A673 (cell line): Measurements from ENCODE around the gene SMYD3. TPM values are rescaled to one million over a fixed set of nuclear protein-coding genes. Genes with fewer than 3 reads are reported as not detected.

Source experiments
- BruUV-seq: library from RNA; stranded (reverse); fragments of 400-500 nt; replicated peaks from 2 replicates; lab custom pipeline; 2021; lab: Mats Ljungman, UMichigan
- CTCF ChIA-PET: fragments of 300-600 bp; sonication (Branson Sonifier 250); formaldehyde crosslinking; loops from one replicate; lab custom pipeline; 2022; ENCODE audit warnings: antibody characterized with exemption; lab: Charles Lee
- POLR2A ChIA-PET: fragments of 300-600 bp; sonication (Branson Sonifier 250); formaldehyde crosslinking; loops from one replicate; lab custom pipeline; 2022; ENCODE audit warnings: antibody characterized with exemption; ENCODE audit not compliant: low non-redundant PET; lab: Charles Lee
- DNase-seq: peaks from one replicate; pipeline ENCODE4 v3.0.0-alpha.2; 2015; ENCODE audit warnings: low spot score
- H3K27ac ChIP-seq: fragments of 200-600 bp; sonication (generic); 2 replicates; pipeline ENCODE4 v1.5.1; 2016; ENCODE audit warnings: mixed run types, low read depth, mild to moderate bottlenecking, mixed read lengths, antibody characterized with exemption, low read length; ENCODE audit not compliant: poor library complexity, severe bottlenecking
- H3K27me3 ChIP-seq: fragments of 200-600 bp; sonication (generic); replicated peaks from 2 replicates; pipeline ENCODE4 v1.6.1; 2017; ENCODE audit warnings: mixed run types, low read depth, mild to moderate bottlenecking, mixed read lengths, antibody characterized with exemption, low read length; ENCODE audit not compliant: insufficient read depth, poor library complexity
- H3K36me3 ChIP-seq: fragments of 200-600 bp; sonication (generic); 2 replicates; pipeline ENCODE4 v1.6.1; 2016; ENCODE audit warnings: mixed run types, mild to moderate bottlenecking, mixed read lengths, antibody characterized with exemption, low read length; ENCODE audit not compliant: insufficient read depth, poor library complexity, severe bottlenecking
- H3K4me1 ChIP-seq: fragments of 200-600 bp; sonication (generic); 2 replicates; pipeline ENCODE4 v1.6.1; 2017; ENCODE audit warnings: mixed run types, mild to moderate bottlenecking, mixed read lengths, antibody characterized with exemption, low read length; ENCODE audit not compliant: insufficient read depth, poor library complexity, severe bottlenecking
- H3K4me3 ChIP-seq: fragments of 200-600 bp; sonication (generic); 2 replicates; pipeline ENCODE4 v1.5.1; 2016; ENCODE audit warnings: low read depth, mixed run types, mild to moderate bottlenecking, mixed read lengths, low read length; ENCODE audit not compliant: poor library complexity, severe bottlenecking
- H3K9me3 ChIP-seq: fragments of 200-600 bp; sonication (generic); 2 replicates; pipeline ENCODE4 v1.6.1; 2016; ENCODE audit warnings: mixed run types, low read depth, mild to moderate bottlenecking, mixed read lengths, antibody characterized with exemption, low read length; ENCODE audit not compliant: poor library complexity, severe bottlenecking
- EZH2 ChIP-seq: fragments of 200-600 bp; sonication (generic); IDR thresholded peaks from 2 replicates; pipeline ENCODE4 v1.6.1; 2017; ENCODE audit warnings: borderline replicate concordance, low read depth, mild to moderate bottlenecking, mixed read lengths, antibody characterized with exemption, low read length; ENCODE audit not compliant: poor library complexity, severe bottlenecking
- intact Hi-C: fragments of 100-400 bp; cut with micrococcal nuclease; formaldehyde crosslinking; loops from one replicate; pipeline ENCODE4 v1.10.0; 2022; ENCODE audit not compliant: unreplicated experiment
- total RNA-seq: library from RNA; stranded (reverse); gene quantifications from 2 replicates; pipeline ENCODE4 v1.2.3, GENCODE V29; 2021
- TF ChIP-seq, protein P1 (sequence below): fragments of 300-800, 200-600 bp; sonication (generic); conservative IDR thresholded peaks from 2 replicates; pipeline ENCODE4 v1.5.1; 2017; ENCODE audit warnings: low read depth, mild to moderate bottlenecking, antibody characterized with exemption, low read length, moderate library complexity, mixed read lengths

SMYD3 gene
- total RNA-seq, 1 experiment from 2014 or later = 29.0 TPM

- POLR2A ChIA-PET = no interaction called here
- intact Hi-C loops = no loop called here
- H3K4me1 ChIP-seq = peaks cover 10% of the 10 kb centered on the region
- no TSS peak for BruUV-seq
- H3K27ac ChIP-seq = no peak overlapping the region
- CTCF ChIA-PET = no interaction called here
- H3K27me3 ChIP-seq = no peaks in the 10 kb centered on the region
- no peaks in the 10 kb centered on the region for H3K9me3 ChIP-seq
- no peaks in the 10 kb centered on the region for H3K36me3 ChIP-seq
- no peak overlapping the region for H3K4me3 ChIP-seq
- no peak for DNase-seq
- TF ChIP-seq, protein P1, sequence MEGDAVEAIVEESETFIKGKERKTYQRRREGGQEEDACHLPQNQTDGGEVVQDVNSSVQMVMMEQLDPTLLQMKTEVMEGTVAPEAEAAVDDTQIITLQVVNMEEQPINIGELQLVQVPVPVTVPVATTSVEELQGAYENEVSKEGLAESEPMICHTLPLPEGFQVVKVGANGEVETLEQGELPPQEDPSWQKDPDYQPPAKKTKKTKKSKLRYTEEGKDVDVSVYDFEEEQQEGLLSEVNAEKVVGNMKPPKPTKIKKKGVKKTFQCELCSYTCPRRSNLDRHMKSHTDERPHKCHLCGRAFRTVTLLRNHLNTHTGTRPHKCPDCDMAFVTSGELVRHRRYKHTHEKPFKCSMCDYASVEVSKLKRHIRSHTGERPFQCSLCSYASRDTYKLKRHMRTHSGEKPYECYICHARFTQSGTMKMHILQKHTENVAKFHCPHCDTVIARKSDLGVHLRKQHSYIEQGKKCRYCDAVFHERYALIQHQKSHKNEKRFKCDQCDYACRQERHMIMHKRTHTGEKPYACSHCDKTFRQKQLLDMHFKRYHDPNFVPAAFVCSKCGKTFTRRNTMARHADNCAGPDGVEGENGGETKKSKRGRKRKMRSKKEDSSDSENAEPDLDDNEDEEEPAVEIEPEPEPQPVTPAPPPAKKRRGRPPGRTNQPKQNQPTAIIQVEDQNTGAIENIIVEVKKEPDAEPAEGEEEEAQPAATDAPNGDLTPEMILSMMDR = no peak
- TF ChIP-seq EZH2 = no peak
These were observed 189.1 kb downstream of the SMYD3 start for GRCh38 chr1:246318036-246318359.

GRCh38 chr1:246317332-246318035, 189.6 kb downstream of the SMYD3 start:
- H3K4me3 ChIP-seq = no peak overlapping the region
- BruUV-seq = no TSS peak
- no peak for DNase-seq
- TF ChIP-seq EZH2 = no peak
- TF ChIP-seq, protein P1 = no peak
- ChIA-PET POLR2A (interaction anchor here (0.5 kb wide), 1 partner anchor 9 kb away, joined by 3 read pairs; no protein-coding TSS in a partner anchor), CTCF (no interaction called here)
- no peaks in the 10 kb centered on the region for H3K27me3 ChIP-seq
- intact Hi-C loops = no loop called here
- peaks cover 10% of the 10 kb centered on the region for H3K4me1 ChIP-seq
- H3K36me3 ChIP-seq = no peaks in the 10 kb centered on the region
- H3K9me3 ChIP-seq = no peaks in the 10 kb centered on the region
- H3K27ac ChIP-seq = no peak overlapping the region

DNA sequence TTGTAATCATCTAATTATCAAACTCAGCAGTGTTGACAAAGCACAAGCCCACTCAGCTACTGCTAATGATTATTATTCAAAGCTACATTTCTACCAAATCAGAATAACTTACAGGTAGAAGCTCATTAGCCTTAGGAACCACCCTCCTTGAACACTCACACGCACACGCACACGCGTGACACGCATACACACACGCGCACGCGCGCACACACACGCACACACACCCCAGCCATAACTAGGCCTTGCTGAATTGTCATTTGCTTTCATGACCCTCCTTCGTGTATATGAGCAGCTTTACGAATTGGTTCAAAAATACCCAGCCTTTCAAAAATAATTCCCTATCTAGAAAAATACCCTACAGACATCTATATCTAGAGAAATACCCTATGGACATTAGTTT, 195.6 kb downstream of the SMYD3 start:
- no peak overlapping the region for H3K27ac ChIP-seq
- TF ChIP-seq, protein P1 = no peak
- no peak for TF ChIP-seq EZH2
- no peaks in the 10 kb centered on the region for H3K27me3 ChIP-seq
- no peak overlapping the region for H3K4me3 ChIP-seq
- POLR2A ChIA-PET = no interaction called here
- DNase-seq = no peak
- BruUV-seq = no TSS peak
- no peaks in the 10 kb centered on the region for H3K36me3 ChIP-seq
- intact Hi-C loops = no loop called here
- no peaks in the 10 kb centered on the region for H3K9me3 ChIP-seq
- CTCF ChIA-PET = no interaction called here
- peaks cover 8% of the 10 kb centered on the region for H3K4me1 ChIP-seq
